NCI-H510A (cell line): ENCODE results near the gene CCT7.
A peak's percentile ranks its signal among the peaks of the same experiment; 100 is the strongest.
"Not testable (repeated sequence)": the region's sequence is repeated elsewhere in the genome, so short reads cannot be mapped to it uniquely, and the experiment has no call there.

Experiments
- DNase-seq: peaks from one replicate; lab custom pipeline; 2025; lab: John Stamatoyannopoulos, UW

The CCT7 gene

GRCh38 chr2:73255007-73255644 is 21.0 kb downstream of the CCT7 start:
- no peak for DNase-seq

- DNase-seq, result no peak
Observed at GRCh38 chr2:73255907-73256617, 22.0 kb downstream of the CCT7 start.

GRCh38 chr2:73256618-73256922 is 22.5 kb downstream of the CCT7 start:
- no peak for DNase-seq

GRCh38 chr2:73257021-73257420 is 22.9 kb downstream of the CCT7 start:
- DNase-seq, result no peak

- DNase-seq, result no peak
Observed at GRCh38 chr2:73257425-73258125, 23.5 kb downstream of the CCT7 start.

GRCh38 chr2:73258186-73258912 is 24.2 kb downstream of the CCT7 start:
- DNase-seq, result no peak

- DNase-seq, result no peak
Observed at GRCh38 chr2:73258913-73259215, 24.8 kb downstream of the CCT7 start.

- DNase-seq, result no peak
Observed at GRCh38 chr2:73259276-73259675, 25.2 kb downstream of the CCT7 start.

- no peak for DNase-seq
Observed at GRCh38 chr2:73259704-73260337, 25.7 kb downstream of the CCT7 start.

GRCh38 chr2:73260338-73260984 is 26.4 kb downstream of the CCT7 start:
- DNase-seq, result no peak

GRCh38 chr2:73262108-73262651 is 28.1 kb downstream of the CCT7 start:
- DNase-seq, result no peak

GRCh38 chr2:73262691-73263429 is 28.8 kb downstream of the CCT7 start:
- DNase-seq, result not testable (repeated sequence)

GRCh38 chr2:73263540-73264331 is 29.6 kb downstream of the CCT7 start:
- no peak for DNase-seq

- no peak for DNase-seq
Observed at GRCh38 chr2:73264332-73264606, 30.2 kb downstream of the CCT7 start.

GRCh38 chr2:73264783-73265182 is 30.7 kb downstream of the CCT7 start:
- DNase-seq, result no peak

GRCh38 chr2:73265298-73266060 is 31.4 kb downstream of the CCT7 start:
- no peak for DNase-seq

- peak; percentile 66 for DNase-seq
Observed at GRCh38 chr2:73266061-73266901, 32.2 kb downstream of the CCT7 start.

- DNase-seq, result no peak
Observed at GRCh38 chr2:73267008-73267407, 32.9 kb downstream of the CCT7 start.
